Measurements from ENCODE around the gene OPTN. TPM values are rescaled to one million over a fixed set of nuclear protein-coding genes. Genes with fewer than 3 reads are reported as not detected.

OPTN gene
- total RNA-seq, 1 donor from 2014 or later, result 36.3 TPM

GRCh38 chr10:13068484-13068883 is 31.5 kb upstream of the OPTN start:
- peaks cover 4% of the 10 kb centered on the region for H3K9me3 Mint-ChIP-seq (ENCODE audit: unreplicated experiment)
- no peaks in the 10 kb centered on the region for H3K36me3 Mint-ChIP-seq (ENCODE audit: low read depth, unreplicated experiment)
- TF ChIP-seq CTCF (IDR thresholded peaks at IDR 0.05; ENCODE audit: unreplicated experiment), result no peak
- H3K4me1 Mint-ChIP-seq (ENCODE audit: unreplicated experiment), result no peaks in the 10 kb centered on the region
- H3K27ac Mint-ChIP-seq (ENCODE audit: unreplicated experiment), result no peak overlapping the region
- no peaks in the 10 kb centered on the region for H3K27me3 Mint-ChIP-seq (ENCODE audit: unreplicated experiment)
- H3K4me3 Mint-ChIP-seq (ENCODE audit: unreplicated experiment), result no peak overlapping the region
- no peak for DNase-seq (ENCODE audit: low spot score)

GRCh38 chr10:13072339-13072738 is 27.6 kb upstream of the OPTN start:
- Mint-ChIP-seq H3K36me3 (ENCODE audit: low read depth, unreplicated experiment) (no peaks in the 10 kb centered on the region), H3K27me3 (ENCODE audit: unreplicated experiment) (no peaks in the 10 kb centered on the region), H3K27ac (ENCODE audit: unreplicated experiment) (no peak overlapping the region), H3K4me1 (ENCODE audit: unreplicated experiment) (no peaks in the 10 kb centered on the region), H3K9me3 (ENCODE audit: unreplicated experiment) (peaks cover 4% of the 10 kb centered on the region), H3K4me3 (ENCODE audit: unreplicated experiment) (no peak overlapping the region)
- no peak for DNase-seq (ENCODE audit: low spot score)
- no peak for TF ChIP-seq CTCF (IDR thresholded peaks at IDR 0.05; ENCODE audit: unreplicated experiment)

- Mint-ChIP-seq H3K36me3 (ENCODE audit: low read depth, unreplicated experiment) (peaks cover 4% of the 10 kb centered on the region), H3K27me3 (ENCODE audit: unreplicated experiment) (no peaks in the 10 kb centered on the region), H3K4me1 (ENCODE audit: unreplicated experiment) (no peaks in the 10 kb centered on the region), H3K4me3 (ENCODE audit: unreplicated experiment) (no peak overlapping the region), H3K27ac (ENCODE audit: unreplicated experiment) (no peak overlapping the region), H3K9me3 (ENCODE audit: unreplicated experiment) (peaks cover 8% of the 10 kb centered on the region)
- peak; percentile 80 for DNase-seq (ENCODE audit: low spot score)
- peak; percentile 71 for TF ChIP-seq CTCF (IDR thresholded peaks at IDR 0.05; ENCODE audit: unreplicated experiment)
These were observed 25.2 kb upstream of the OPTN start for GRCh38 chr10:13074563-13075451.

- no peak for TF ChIP-seq CTCF (IDR thresholded peaks at IDR 0.05; ENCODE audit: unreplicated experiment)
- peaks cover 15% of the 10 kb centered on the region for H3K9me3 Mint-ChIP-seq (ENCODE audit: unreplicated experiment)
- H3K4me3 Mint-ChIP-seq (ENCODE audit: unreplicated experiment), result no peak overlapping the region
- H3K4me1 Mint-ChIP-seq (ENCODE audit: unreplicated experiment), result no peaks in the 10 kb centered on the region
- H3K27ac Mint-ChIP-seq (ENCODE audit: unreplicated experiment), result no peak overlapping the region
- H3K27me3 Mint-ChIP-seq (ENCODE audit: unreplicated experiment), result no peaks in the 10 kb centered on the region
- DNase-seq (ENCODE audit: low spot score), result no peak
- H3K36me3 Mint-ChIP-seq (ENCODE audit: low read depth, unreplicated experiment), result peaks cover 19% of the 10 kb centered on the region
These were observed 20.8 kb upstream of the OPTN start for GRCh38 chr10:13078912-13079775.

GRCh38 chr10:13079776-13080050 is 20.2 kb upstream of the OPTN start:
- Mint-ChIP-seq H3K4me3 (ENCODE audit: unreplicated experiment) (no peak overlapping the region), H3K27ac (ENCODE audit: unreplicated experiment) (no peak overlapping the region), H3K9me3 (ENCODE audit: unreplicated experiment) (peaks cover 19% of the 10 kb centered on the region), H3K36me3 (ENCODE audit: low read depth, unreplicated experiment) (peaks cover 24% of the 10 kb centered on the region), H3K4me1 (ENCODE audit: unreplicated experiment) (no peaks in the 10 kb centered on the region), H3K27me3 (ENCODE audit: unreplicated experiment) (no peaks in the 10 kb centered on the region)
- no peak for TF ChIP-seq CTCF (IDR thresholded peaks at IDR 0.05; ENCODE audit: unreplicated experiment)
- no peak for DNase-seq (ENCODE audit: low spot score)
